Panc1 (cell line): ENCODE data around the gene SLC4A9. TPM values are rescaled to one million over a fixed set of nuclear protein-coding genes. Genes with fewer than 3 reads are reported as not detected.

Experiments used
- ATAC-seq: fragments of 200-7000 bp; cut with Tn5 transposase; 2 replicates; pipeline ENCODE4 v1.9.1; 2020; ENCODE audit warnings: mild to moderate bottlenecking, moderate library complexity
- BruUV-seq: library from RNA; stranded (reverse); fragments of 400-500 nt; replicated peaks from 2 replicates; lab custom pipeline; 2021; lab: Mats Ljungman, UMichigan
- CTCF ChIA-PET: fragments of 300-600 bp; sonication (Branson Sonifier 250); formaldehyde crosslinking; loops from one replicate; lab custom pipeline; 2022; ENCODE audit warnings: antibody characterized with exemption; lab: Charles Lee
- POLR2A ChIA-PET: fragments of 300-600 bp; sonication (Branson Sonifier 250); formaldehyde crosslinking; loops from one replicate; lab custom pipeline; 2022; ENCODE audit warnings: antibody characterized with exemption; lab: Charles Lee
- DNase-seq: peaks from one replicate; pipeline ENCODE4 v3.0.0-alpha.2; 2010; ENCODE audit warnings: low read depth, low spot score
- H3K27ac ChIP-seq: 2 replicates; pipeline ENCODE4 v1.5.1; 2011; ENCODE audit warnings: mild to moderate bottlenecking, low read length, inconsistent platforms
- H3K27me3 ChIP-seq: fragments of 200-500 bp; sonication (Bioruptor generic); 2 replicates; pipeline ENCODE4 v1.6.0; 2014; ENCODE audit warnings: low read length, inconsistent platforms; ENCODE audit not compliant: control insufficient read depth, insufficient read depth
- H3K36me3 ChIP-seq: fragments of 200-500 bp; sonication (Bioruptor generic); 2 replicates; pipeline ENCODE4 v1.5.1; 2014; ENCODE audit warnings: inconsistent platforms, mild to moderate bottlenecking, low read length, moderate library complexity; ENCODE audit not compliant: control insufficient read depth, insufficient read depth
- H3K4me1 ChIP-seq: 2 replicates; pipeline ENCODE4 v1.5.1; 2011; ENCODE audit warnings: inconsistent platforms, mild to moderate bottlenecking, low read length, moderate library complexity; ENCODE audit not compliant: control insufficient read depth, insufficient read depth
- H3K4me3 ChIP-seq, 2 experiments: 2 replicates each; pipeline ENCODE4 v1.5.1; 2011 to 2012; ENCODE audit warnings: low read depth in 2 of 2, low read length in 2 of 2, mild to moderate bottlenecking in 2 of 2, inconsistent platforms in 1 of 2, moderate library complexity in 1 of 2
- H3K9me3 ChIP-seq: fragments of 200-500 bp; sonication (Bioruptor generic); 2 replicates; pipeline ENCODE4 v1.5.1; 2014; ENCODE audit warnings: low read depth, mild to moderate bottlenecking, inconsistent platforms, low read length, moderate library complexity; ENCODE audit not compliant: control insufficient read depth, insufficient read depth
- POLR2AphosphoS5 ChIP-seq: IDR thresholded peaks from 2 replicates; pipeline ENCODE4 v1.6.1; 2012; ENCODE audit warnings: mild to moderate bottlenecking, low read depth, low read length, moderate library complexity
- SIN3A ChIP-seq: IDR thresholded peaks from 2 replicates; pipeline ENCODE4 v1.6.1; 2012; ENCODE audit warnings: low read depth, mild to moderate bottlenecking, low read length, moderate library complexity, borderline replicate concordance; ENCODE audit not compliant: insufficient read depth
- TCF7L2 ChIP-seq: IDR thresholded peaks from 2 replicates; pipeline ENCODE4 v1.6.1; 2011; ENCODE audit warnings: mild to moderate bottlenecking, low read depth, low read length, inconsistent platforms
- in situ Hi-C: cut with HindIII; loops from 2 replicates; pipeline ENCODE4 v1.10.0; 2016; ENCODE audit warnings: low sequenced_read_pairs, low pct_unique_long_range_greater_than_20kb
- intact Hi-C: fragments of 100-400 bp; cut with micrococcal nuclease; formaldehyde crosslinking; loops from one replicate; pipeline ENCODE4 v1.10.0; 2022; ENCODE audit not compliant: unreplicated experiment
- total RNA-seq: library from RNA; stranded (reverse); gene quantifications from one replicate; pipeline ENCODE4 v1.2.1, GENCODE V29; 2021; ENCODE audit not compliant: unreplicated experiment
- TF ChIP-seq, protein P1 (sequence below): fragments of 450-650 bp; IDR thresholded peaks from 2 replicates; pipeline ENCODE4 v1.5.1; 2017; ENCODE audit warnings: mild to moderate bottlenecking
- TF ChIP-seq, protein P2 (sequence below), 2 experiments: IDR thresholded peaks; 2 replicates each; pipeline ENCODE4 v1.6.1; 2011 to 2012; ENCODE audit warnings: low read depth in 2 of 2, control low read depth in 1 of 2, low read length in 1 of 2, mild to moderate bottlenecking in 1 of 2, moderate library complexity in 1 of 2; ENCODE audit not compliant: insufficient read depth in 1 of 2

SLC4A9 gene
- total RNA-seq, 1 experiment from 2014 or later: not detected

DNA sequence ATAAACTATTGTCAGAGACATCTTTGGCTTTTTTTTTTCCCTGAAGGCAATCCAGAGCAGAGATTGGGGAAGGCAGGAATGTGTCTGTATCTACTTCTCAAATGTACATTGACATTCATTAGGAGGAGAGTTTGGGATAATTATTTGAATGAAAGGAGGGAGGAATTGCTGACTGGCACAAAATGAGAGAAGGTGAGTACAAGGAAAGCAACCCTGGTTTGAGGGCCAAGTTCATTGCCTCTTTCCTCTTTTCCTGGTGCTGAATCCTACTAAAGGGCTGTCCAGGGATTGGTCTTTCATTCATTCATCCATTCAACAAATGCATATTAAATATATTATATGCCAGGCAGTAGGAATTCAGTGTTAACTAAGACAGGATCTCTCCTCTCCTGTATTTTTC, 22.9 kb downstream of the SLC4A9 start:
- POLR2A ChIA-PET: no interaction called here

DNA sequence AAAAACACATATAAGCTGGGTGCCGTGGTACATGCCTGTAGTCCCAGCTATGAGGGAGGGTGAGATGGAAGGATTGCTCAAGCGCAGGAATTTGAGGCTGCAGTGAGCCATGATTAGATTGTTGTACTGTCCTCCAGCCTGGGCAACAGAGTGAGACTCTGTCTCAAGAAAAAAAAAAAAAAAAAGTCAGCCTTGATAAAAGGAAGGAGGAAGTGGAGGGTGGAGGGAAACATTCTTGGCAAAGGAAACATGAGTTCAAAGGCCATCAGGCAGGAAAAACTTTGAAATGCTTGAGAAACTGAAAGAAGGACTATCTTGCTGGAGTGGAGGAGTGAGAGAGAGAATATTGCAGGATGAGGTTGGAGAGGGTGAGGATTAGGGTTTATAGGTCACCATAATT, 23.3 kb downstream of the SLC4A9 start:
- Histone ChIP-seq H3K4me1 (no peaks in the 10 kb centered on the region), H3K36me3 (no peaks in the 10 kb centered on the region), H3K27me3 (no peaks in the 10 kb centered on the region), H3K4me3 (no peak overlapping the region), H3K27ac (no peak overlapping the region), H3K9me3 (no peaks in the 10 kb centered on the region)
- intact Hi-C loops: no loop called here
- CTCF ChIA-PET: no interaction called here
- no TSS peak for BruUV-seq
- no peak for DNase-seq
- POLR2A ChIA-PET: no interaction called here
- TF ChIP-seq POLR2AphosphoS5 (no peak), TCF7L2 (no peak), SIN3A (no peak)
- TF ChIP-seq, protein P1, sequence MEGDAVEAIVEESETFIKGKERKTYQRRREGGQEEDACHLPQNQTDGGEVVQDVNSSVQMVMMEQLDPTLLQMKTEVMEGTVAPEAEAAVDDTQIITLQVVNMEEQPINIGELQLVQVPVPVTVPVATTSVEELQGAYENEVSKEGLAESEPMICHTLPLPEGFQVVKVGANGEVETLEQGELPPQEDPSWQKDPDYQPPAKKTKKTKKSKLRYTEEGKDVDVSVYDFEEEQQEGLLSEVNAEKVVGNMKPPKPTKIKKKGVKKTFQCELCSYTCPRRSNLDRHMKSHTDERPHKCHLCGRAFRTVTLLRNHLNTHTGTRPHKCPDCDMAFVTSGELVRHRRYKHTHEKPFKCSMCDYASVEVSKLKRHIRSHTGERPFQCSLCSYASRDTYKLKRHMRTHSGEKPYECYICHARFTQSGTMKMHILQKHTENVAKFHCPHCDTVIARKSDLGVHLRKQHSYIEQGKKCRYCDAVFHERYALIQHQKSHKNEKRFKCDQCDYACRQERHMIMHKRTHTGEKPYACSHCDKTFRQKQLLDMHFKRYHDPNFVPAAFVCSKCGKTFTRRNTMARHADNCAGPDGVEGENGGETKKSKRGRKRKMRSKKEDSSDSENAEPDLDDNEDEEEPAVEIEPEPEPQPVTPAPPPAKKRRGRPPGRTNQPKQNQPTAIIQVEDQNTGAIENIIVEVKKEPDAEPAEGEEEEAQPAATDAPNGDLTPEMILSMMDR: no peak
- TF ChIP-seq, protein P2, sequence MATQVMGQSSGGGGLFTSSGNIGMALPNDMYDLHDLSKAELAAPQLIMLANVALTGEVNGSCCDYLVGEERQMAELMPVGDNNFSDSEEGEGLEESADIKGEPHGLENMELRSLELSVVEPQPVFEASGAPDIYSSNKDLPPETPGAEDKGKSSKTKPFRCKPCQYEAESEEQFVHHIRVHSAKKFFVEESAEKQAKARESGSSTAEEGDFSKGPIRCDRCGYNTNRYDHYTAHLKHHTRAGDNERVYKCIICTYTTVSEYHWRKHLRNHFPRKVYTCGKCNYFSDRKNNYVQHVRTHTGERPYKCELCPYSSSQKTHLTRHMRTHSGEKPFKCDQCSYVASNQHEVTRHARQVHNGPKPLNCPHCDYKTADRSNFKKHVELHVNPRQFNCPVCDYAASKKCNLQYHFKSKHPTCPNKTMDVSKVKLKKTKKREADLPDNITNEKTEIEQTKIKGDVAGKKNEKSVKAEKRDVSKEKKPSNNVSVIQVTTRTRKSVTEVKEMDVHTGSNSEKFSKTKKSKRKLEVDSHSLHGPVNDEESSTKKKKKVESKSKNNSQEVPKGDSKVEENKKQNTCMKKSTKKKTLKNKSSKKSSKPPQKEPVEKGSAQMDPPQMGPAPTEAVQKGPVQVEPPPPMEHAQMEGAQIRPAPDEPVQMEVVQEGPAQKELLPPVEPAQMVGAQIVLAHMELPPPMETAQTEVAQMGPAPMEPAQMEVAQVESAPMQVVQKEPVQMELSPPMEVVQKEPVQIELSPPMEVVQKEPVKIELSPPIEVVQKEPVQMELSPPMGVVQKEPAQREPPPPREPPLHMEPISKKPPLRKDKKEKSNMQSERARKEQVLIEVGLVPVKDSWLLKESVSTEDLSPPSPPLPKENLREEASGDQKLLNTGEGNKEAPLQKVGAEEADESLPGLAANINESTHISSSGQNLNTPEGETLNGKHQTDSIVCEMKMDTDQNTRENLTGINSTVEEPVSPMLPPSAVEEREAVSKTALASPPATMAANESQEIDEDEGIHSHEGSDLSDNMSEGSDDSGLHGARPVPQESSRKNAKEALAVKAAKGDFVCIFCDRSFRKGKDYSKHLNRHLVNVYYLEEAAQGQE (IDR thresholded peaks at IDR 0.05; ENCODE audit: insufficient read depth in 1 of 2, low read depth in 2 of 2, low read length in 1 of 2): no peak
- in situ Hi-C loops: no loop called here
- no peak for ATAC-seq

More for the DNA sequence above, 22.9 kb downstream of the SLC4A9 start:
- BruUV-seq: no TSS peak
- CTCF ChIA-PET: no interaction called here
- H3K4me1 ChIP-seq: no peaks in the 10 kb centered on the region
- in situ Hi-C loops (no loop called here), intact Hi-C loops (no loop called here)
- ATAC-seq: no peak
- no peak overlapping the region for H3K27ac ChIP-seq
- TF ChIP-seq SIN3A: no peak
- TF ChIP-seq POLR2AphosphoS5: no peak
- TF ChIP-seq, protein P2 (IDR thresholded peaks at IDR 0.05; ENCODE audit: insufficient read depth in 1 of 2, low read depth in 2 of 2, low read length in 1 of 2): no peak
- TF ChIP-seq, protein P1: no peak
- no peaks in the 10 kb centered on the region for H3K9me3 ChIP-seq
- H3K27me3 ChIP-seq: no peaks in the 10 kb centered on the region
- no peak overlapping the region for H3K4me3 ChIP-seq
- no peaks in the 10 kb centered on the region for H3K36me3 ChIP-seq
- no peak for DNase-seq
